HEK293T (cell line): Measurements from ENCODE around the gene FRRS1.

ENCODE experiments used
- BHLHE40 ChIP-seq: fragments of 450-650 bp; IDR thresholded peaks from 2 replicates; pipeline ENCODE4 v1.6.1; 2016; ENCODE audit warnings: mild to moderate bottlenecking, moderate library complexity, borderline replicate concordance
- CTBP1 ChIP-seq: fragments of 450-650 bp; IDR thresholded peaks from 2 replicates; pipeline ENCODE4 v1.6.1; 2016; ENCODE audit warnings: borderline replicate concordance
- ELF4 ChIP-seq: fragments of 450-650 bp; IDR thresholded peaks from 2 replicates; pipeline ENCODE4 v1.6.1; 2017; ENCODE audit warnings: antibody characterized with exemption
- FOXA1 ChIP-seq: fragments of 450-650 bp; IDR thresholded peaks from 2 replicates; pipeline ENCODE4 v1.6.1; 2016; ENCODE audit warnings: mild to moderate bottlenecking
- FOXK2 ChIP-seq: fragments of 450-650 bp; IDR thresholded peaks from 2 replicates; pipeline ENCODE4 v1.6.1; 2016; ENCODE audit warnings: mild to moderate bottlenecking
- FOXM1 ChIP-seq: fragments of 450-650 bp; IDR thresholded peaks from 2 replicates; pipeline ENCODE4 v1.6.1; 2017; ENCODE audit warnings: mild to moderate bottlenecking, borderline replicate concordance
- HDGF ChIP-seq: fragments of 450-650 bp; IDR thresholded peaks from 2 replicates; pipeline ENCODE4 v1.6.1; 2017; ENCODE audit warnings: antibody characterized with exemption, borderline replicate concordance
- L3MBTL2 ChIP-seq: fragments of 450-650 bp; conservative IDR thresholded peaks from 2 replicates; pipeline ENCODE4 v1.6.1; 2016; ENCODE audit warnings: mild to moderate bottlenecking
- PKNOX1 ChIP-seq: fragments of 450-650 bp; IDR thresholded peaks from 2 replicates; pipeline ENCODE4 v1.6.1; 2016
- SP1 ChIP-seq: fragments of 450-650 bp; IDR thresholded peaks from 2 replicates; pipeline ENCODE4 v1.6.1; 2017
- SUZ12 ChIP-seq: fragments of 450-650 bp; IDR thresholded peaks from 2 replicates; pipeline ENCODE4 v1.6.1; 2016; ENCODE audit warnings: mild to moderate bottlenecking

DNA sequence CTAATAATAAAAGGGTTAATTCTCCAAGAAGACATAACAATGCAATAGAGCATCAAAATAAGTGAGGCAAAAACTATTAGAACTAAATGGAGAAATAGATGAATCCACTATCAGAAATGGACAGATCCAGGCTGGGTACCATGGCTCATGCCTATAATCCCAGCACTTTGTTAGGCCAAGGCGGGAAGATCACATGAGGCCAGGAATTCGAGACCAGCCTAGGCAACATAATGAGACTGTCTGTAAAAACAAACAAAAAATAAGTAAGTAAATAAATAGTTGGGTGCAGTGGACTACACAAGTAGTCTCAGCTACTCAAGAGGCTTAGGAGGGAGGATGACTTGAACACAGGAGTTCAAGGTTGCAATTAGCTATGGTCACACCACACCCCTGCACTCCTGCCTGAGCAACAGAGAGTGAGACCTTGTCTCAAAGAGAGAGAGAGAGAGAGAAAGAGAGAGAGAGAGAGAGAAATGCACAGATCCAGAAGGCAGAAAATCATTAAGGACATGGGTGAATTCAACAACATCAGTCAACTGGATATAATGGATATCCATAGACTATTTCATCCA is 12.3 kb downstream of the FRRS1 start:
- TF ChIP-seq SUZ12 (no peak), FOXM1 (no peak), L3MBTL2 (peak; percentile 43), CTBP1 (no peak), ELF4 (no peak), SP1 (no peak), BHLHE40 (no peak), FOXK2 (no peak), HDGF (no peak), FOXA1 (no peak), PKNOX1 (no peak)
